Endothelial cell of hepatic sinusoid (primary cell): ENCODE measurements around the gene TLK1.
"Not testable (repeated sequence)": the region's sequence is repeated elsewhere in the genome, so short reads cannot be mapped to it uniquely, and the experiment has no call there.

Experiments
- in situ Hi-C: cut with HindIII; loops from 2 replicates; pipeline ENCODE4 v1.10.0; 2017; ENCODE audit warnings: low sequenced_read_pairs

Gene TLK1

GRCh38 chr2:171146071-171146470, 14.6 kb downstream of the TLK1 start:
- in situ Hi-C loops = no loop called here

DNA sequence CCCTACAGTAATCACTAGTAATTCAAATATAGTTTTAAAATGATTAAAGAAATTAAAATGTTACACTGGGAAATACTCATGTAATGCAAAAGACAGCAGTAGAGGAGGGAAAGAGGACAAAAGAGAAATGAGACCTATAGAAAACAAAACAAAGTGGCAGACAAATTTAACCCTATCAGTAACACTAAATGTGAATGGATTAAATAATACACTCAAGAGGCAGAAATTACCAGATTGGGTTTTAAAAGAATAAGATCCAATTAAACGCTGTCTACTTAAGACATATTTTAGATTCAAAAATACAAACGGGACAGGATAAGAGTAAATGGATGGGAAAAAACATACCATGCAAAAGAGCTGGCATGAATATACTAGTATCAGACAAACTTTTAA, 17.0 kb downstream of the TLK1 start:
- in situ Hi-C loops = no loop called here

DNA sequence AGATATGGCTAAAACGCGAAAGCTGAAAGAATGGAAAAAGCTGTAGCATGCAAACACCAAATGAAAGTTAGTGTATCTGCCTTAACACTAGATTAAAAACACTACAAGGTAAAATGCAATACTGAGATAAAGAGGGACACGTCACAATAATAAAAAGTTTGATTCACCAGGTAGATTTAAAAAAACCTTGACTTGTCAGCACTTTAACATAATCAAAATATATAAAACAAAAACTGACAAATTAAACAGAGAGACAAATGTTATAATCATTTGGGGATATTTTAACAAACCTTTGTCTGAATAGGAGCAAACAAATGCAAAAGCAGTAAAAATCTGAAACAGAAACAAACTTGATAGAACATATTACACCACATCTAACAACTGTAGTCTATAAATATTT, 18.3 kb downstream of the TLK1 start:
- in situ Hi-C loops = no loop called here

GRCh38 chr2:171141320-171141719, 19.4 kb downstream of the TLK1 start:
- in situ Hi-C loops = no loop called here

DNA sequence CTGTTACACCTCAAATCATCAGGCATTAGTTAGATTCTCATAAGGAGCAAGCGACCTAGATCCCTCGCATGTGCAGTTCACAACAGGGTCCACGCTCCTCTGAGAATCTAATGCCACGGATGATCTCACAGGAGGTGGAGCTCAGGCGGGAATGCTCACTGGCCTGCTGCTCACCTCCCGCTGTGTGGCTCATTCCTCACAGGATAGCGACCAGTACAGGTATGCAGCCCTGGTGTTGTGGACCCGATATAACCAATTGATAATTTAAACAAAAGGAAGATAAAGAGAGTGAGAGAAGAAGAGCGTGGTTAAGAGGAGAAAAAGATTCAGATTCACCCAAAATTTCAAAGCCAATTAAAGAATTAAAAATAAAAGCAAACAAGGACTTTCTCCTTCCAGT, 20.8 kb downstream of the TLK1 start:
- in situ Hi-C loops = no loop called here

GRCh38 chr2:171136024-171136423, 24.7 kb downstream of the TLK1 start:
- in situ Hi-C loops = no loop called here

DNA sequence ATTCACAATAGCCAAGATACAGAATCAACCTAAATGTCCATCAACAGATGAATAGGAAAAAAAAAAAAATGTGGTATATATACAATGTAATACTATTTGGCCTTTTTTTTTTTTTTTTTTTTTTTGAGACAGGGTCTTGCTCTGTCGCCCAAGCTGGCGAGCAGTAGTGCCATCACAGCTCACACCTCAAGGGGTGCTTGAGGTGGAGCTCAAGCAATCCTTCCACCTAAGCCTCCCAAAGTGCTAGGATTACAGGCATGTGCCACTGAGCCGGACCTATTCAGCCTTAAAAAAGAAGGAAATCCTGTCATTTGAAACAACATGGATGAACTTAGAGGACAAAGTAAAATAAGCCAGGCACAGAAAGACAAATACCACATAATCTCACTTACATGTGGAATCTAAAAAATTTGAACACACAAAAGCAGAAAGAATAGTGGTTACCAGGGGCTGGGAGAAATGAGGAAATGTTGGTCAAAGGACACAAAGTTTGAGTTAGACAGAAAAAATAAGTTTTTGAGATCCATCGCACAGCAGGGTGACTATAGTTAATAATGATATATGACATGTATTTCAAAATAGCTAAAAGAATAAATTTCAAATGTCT, 26.0 kb downstream of the TLK1 start:
- in situ Hi-C loops = no loop called here

- in situ Hi-C loops = no loop called here
These were observed 28.6 kb downstream of the TLK1 start for GRCh38 chr2:171132086-171132485.

DNA sequence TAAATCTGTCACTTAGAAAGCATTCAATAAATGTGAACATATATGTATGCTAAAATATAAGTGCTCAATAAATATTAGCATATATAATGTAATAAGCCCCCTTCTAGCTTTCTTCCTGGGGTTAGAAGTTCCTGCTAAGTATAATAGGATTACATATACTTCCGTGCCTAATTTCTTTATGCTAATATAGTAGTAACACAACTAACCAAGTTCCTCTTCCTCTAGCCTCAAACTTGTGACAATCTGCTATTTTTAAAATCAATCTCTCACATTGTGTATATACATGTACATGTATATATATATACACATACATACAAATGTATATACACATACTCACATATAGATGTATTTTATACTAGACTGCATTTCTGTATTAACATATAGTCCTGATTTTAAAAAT, 32.2 kb downstream of the TLK1 start:
- in situ Hi-C loops = no loop called here

DNA sequence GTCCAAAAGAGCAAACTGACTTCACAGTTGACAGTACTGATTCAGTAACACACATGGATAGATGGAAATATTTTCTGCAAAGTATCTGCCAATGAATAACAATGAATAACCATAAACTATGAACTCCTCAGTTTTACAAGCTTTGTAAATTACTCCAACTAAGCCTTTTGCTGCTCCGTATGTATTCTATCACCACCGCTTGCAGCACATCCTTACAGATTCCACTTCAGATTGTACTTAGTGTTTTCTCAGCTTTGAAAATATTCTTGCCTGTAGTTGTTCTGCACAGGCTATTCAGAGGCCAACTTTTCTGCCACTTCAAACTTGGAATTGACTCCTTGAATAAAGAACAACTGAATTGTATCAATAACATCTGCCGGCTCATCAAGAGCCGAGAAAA, 36.2 kb downstream of the TLK1 start:
- in situ Hi-C loops = no loop called here

DNA sequence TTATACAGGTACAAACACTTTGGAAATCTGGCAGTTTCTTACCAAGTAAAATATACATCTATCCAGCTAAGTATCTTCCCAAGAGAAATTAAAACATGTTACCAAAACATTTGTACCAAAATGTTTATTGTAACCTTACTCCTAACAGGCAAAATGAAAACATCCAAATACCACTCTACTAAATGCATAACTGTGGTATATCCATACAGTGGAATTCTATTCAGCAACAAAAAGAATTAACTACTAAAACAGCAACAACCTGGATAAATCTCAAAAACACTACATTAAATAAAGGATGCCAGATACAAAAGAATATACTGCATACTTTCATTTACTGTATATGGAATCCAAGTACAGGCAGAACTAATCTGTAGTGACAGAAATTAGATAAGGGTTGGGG, 51.1 kb downstream of the TLK1 start:
- in situ Hi-C loops = no loop called here

DNA sequence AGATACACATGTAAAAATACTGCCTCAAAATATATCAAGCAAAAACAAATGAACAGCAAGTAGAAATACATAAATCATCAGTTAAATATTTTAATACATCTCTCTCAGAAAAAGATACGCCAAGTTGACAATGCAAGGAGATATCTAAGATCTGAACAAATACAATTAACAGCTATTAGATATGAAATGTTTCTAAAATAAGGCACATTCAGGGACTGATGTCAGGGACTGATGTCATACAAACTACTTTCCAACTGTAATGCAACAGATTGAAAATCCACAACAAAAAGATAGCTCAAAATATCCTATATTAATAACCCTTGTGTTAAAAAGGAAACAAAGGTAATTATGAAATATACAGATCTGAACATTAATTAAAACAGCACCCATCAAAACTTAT, 51.7 kb downstream of the TLK1 start:
- in situ Hi-C loops = no loop called here

GRCh38 chr2:171107803-171108202, 52.9 kb downstream of the TLK1 start:
- in situ Hi-C loops = no loop called here

DNA sequence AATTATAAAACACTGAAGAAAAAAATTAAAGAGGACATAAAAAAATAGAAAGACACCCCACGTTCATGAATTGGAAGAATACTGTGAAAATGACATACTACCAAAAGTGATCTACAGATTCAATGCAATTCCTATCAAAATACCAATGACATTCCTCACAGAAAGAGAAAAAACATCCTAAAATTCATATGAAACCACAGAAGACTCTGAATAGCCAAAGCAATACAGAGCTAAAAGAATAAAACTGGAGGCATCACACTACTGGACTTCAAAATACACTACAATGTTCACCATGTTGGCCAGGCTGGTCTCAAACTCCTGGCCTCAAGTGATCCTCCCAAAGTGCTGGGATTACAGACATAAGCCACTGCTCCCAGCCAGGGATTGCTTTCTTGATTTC, 56.3 kb downstream of the TLK1 start:
- in situ Hi-C loops = no loop called here

DNA sequence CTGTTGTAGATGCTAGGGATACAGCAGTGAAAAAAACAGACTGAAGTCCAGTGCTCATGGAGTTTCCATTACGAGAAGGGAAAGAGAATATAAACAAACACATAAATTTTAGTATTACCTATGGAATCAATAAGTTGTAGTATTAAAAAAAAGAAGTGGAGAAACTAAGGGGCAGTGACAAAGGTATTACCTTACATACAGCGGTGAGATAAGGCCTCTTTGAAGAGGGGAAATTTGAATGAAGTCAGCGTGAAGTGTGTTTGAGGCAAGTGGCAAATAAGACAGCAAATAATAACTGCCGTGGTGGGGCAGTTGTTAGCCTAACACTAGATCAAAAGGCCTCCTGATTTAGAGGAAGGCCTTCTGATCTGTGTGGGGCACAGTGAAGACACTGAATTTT, 57.9 kb downstream of the TLK1 start:
- in situ Hi-C loops = no loop called here

GRCh38 chr2:171100370-171100769, 60.3 kb downstream of the TLK1 start:
- in situ Hi-C loops = no loop called here

GRCh38 chr2:171098607-171099006, 62.1 kb downstream of the TLK1 start:
- in situ Hi-C loops = no loop called here

- in situ Hi-C loops = no loop called here
These were observed 65.6 kb downstream of the TLK1 start for GRCh38 chr2:171095014-171095582.

- in situ Hi-C loops = not testable (repeated sequence)
These were observed 69.2 kb downstream of the TLK1 start for GRCh38 chr2:171091517-171091916.

DNA sequence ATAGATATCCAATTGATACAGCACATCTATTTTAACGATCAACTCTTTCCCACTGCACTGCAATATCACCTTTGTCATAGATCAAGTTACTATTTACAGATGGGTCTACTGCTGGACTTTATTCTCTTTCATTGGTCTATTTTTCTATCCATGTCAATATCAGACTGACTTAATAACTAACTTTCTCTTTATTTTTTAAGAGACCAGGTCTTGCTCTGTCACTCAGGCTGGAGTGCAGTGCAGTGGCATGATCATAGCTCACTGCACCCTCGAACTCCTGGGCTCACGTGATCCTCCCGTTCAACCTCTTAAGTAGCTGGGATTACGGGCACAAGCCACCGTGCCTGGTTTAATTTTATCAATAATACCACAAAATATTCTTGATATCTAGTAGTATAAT, 71.2 kb downstream of the TLK1 start:
- in situ Hi-C loops = no loop called here

DNA sequence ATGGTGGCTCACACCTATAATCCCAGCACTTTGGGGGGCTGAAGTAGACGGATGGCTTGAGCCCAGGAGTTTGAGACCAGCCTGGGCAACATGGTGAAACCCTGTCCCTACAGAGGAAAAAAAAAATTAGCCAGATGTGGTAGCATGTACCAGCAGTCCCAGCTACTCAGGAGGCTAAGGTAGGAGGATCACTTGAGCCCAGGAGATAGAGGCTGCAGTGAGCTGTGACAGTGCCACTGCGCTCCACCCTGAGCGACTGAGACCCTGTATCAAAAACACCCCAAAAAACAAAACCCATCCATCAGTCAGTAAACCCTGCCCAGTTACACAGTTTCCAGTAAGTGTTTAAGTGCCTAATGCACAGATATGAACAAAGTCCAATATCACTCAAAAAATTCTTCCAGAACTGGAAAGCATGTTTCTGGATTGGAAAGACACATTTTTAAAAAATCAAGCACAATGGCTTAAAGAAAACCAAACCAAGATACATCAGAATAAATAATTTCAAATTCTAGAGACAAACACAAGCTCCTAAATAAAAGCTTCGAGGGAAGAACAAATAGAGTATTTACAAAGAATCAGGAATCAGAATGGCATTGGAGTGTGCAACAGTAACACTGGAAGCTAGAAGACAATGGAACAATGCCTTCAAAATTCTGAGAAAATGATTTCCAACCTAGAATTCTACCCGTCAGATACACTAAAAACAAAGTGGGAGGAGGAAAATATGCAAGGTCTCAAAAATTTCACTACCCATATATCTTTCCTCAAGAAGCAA, 72.4 kb downstream of the TLK1 start:
- in situ Hi-C loops = no loop called here

DNA sequence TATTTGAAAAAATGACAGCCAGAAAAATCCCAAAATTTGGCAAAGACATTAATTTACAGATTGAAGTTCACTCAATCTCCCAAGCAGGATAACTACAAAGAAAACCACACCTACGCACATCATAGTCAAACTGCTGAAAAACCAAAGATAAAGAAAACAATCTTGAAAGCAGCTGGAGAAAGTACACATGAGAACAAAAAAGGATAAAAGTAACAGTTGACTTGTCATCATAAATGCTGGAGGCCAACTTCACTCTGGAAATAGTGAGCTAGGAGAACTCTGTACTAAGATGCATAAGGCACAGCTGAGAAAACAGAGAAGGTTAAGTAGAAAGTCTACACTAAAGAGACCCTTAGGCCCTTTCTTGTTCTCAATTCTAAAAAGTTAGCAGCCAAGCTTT, 73.1 kb downstream of the TLK1 start:
- in situ Hi-C loops = no loop called here
